B cell (primary cell): Measurements from ENCODE around the gene BBS5. TPM values are rescaled to one million over a fixed set of nuclear protein-coding genes. Genes with fewer than 3 reads are reported as not detected.

Experiments
- ATAC-seq: fragments of 200-7000 bp; cut with Tn5 transposase; one replicate; pipeline ENCODE4 v1.10.0; 2021; ENCODE audit warnings: low read depth, mild to moderate bottlenecking, moderate number of reproducible peaks, moderate library complexity
- CTCF ChIA-PET: fragments of 350-600 bp; sonication (Branson Sonifier 250); formaldehyde crosslinking; loops from one replicate; lab custom pipeline; 2021; ENCODE audit warnings: antibody characterized with exemption, inconsistent platforms; lab: Charles Lee
- POLR2A ChIA-PET: fragments of 350-600 bp; sonication (Branson Sonifier 250); formaldehyde crosslinking; loops from one replicate; lab custom pipeline; 2021; ENCODE audit warnings: antibody characterized with exemption; lab: Charles Lee
- DNase-seq: peaks from one replicate; pipeline ENCODE4 v3.0.0; 2013
- H2AFZ ChIP-seq: 2 replicates; pipeline ENCODE4 v1.6.1; 2012; ENCODE audit warnings: mild to moderate bottlenecking, low read depth, low read length; ENCODE audit not compliant: insufficient read depth, poor library complexity, severe bottlenecking
- H3K27ac ChIP-seq, 2 donors: 1 replicate in 1 of 2; 2 replicates in 1 of 2; pipeline ENCODE4 v1.5.1; 2012 to 2013; ENCODE audit warnings: low read length in 2 of 2, mild to moderate bottlenecking in 2 of 2, moderate library complexity in 1 of 2
- H3K27me3 ChIP-seq, 4 experiments: fragments of 200-600 bp in 1 of 4; sonication (generic) in 1 of 4; replicated peaks in 1 of 4; 1 replicate in 2 of 4; 2 replicates in 2 of 4; pipeline versions ENCODE4 v1.6.1 to v1.7.0; 2013 to 2016; ENCODE audit warnings: low read length in 3 of 4, mild to moderate bottlenecking in 2 of 4, mixed read lengths in 1 of 4, moderate library complexity in 1 of 4; ENCODE audit not compliant: insufficient read depth in 4 of 4, control insufficient read depth in 3 of 4; ENCODE audit errors: control extremely low read depth in 1 of 4
- H3K36me3 ChIP-seq, 2 experiments: replicated peaks in 1 of 2; 1 replicate in 1 of 2; 2 replicates in 1 of 2; pipeline versions ENCODE4 v1.6.1 to v1.7.1; 2013; ENCODE audit warnings: low read length in 1 of 2; ENCODE audit not compliant: insufficient read depth in 2 of 2, control insufficient read depth in 1 of 2; ENCODE audit errors: control extremely low read depth in 1 of 2, extremely low read depth in 1 of 2
- H3K4me1 ChIP-seq, 2 donors: fragments of 200-600 bp in 1 of 2; sonication (generic) in 1 of 2; 1 replicate in 1 of 2; 2 replicates in 1 of 2; pipeline versions ENCODE4 v1.5.1 to v1.6.1; 2013 to 2017; ENCODE audit warnings: low read length in 2 of 2; ENCODE audit not compliant: control insufficient read depth in 2 of 2, insufficient read depth in 2 of 2
- H3K4me2 ChIP-seq: replicated peaks from 2 replicates; pipeline ENCODE3; 2012; ENCODE audit warnings: mild to moderate bottlenecking, low read depth, low read length; ENCODE audit not compliant: poor library complexity, severe bottlenecking
- H3K4me3 ChIP-seq, 5 experiments: fragments of 200-600 bp in 1 of 5; sonication (generic) in 1 of 5; 1 replicate in 3 of 5; 2 replicates in 2 of 5; pipeline versions ENCODE4 v1.5.1 to v1.7.0; 2011 to 2016; ENCODE audit warnings: low read length in 4 of 5, mild to moderate bottlenecking in 4 of 5, low read depth in 2 of 5, control low read depth in 1 of 5, moderate library complexity in 1 of 5; ENCODE audit not compliant: insufficient read depth in 1 of 5; ENCODE audit errors: control extremely low read depth in 1 of 5, extremely low read depth in 1 of 5
- H3K79me2 ChIP-seq: fragments of 200-600 bp; sonication (generic); one replicate; pipeline ENCODE4 v1.6.0; 2016; ENCODE audit warnings: low read length; ENCODE audit not compliant: control insufficient read depth, insufficient read depth
- H3K9ac ChIP-seq: fragments of 200-600 bp; sonication (generic); 2 replicates; pipeline ENCODE4 v1.6.1; 2017; ENCODE audit warnings: mild to moderate bottlenecking, low read length, moderate library complexity
- H3K9me3 ChIP-seq, 3 donors: one replicate each; pipeline versions ENCODE4 v1.6.1 to v1.7.1; 2013; ENCODE audit warnings: low read length in 2 of 3; ENCODE audit not compliant: control insufficient read depth in 2 of 3, insufficient read depth in 1 of 3; ENCODE audit errors: control extremely low read depth in 1 of 3
- H4K20me1 ChIP-seq: 2 replicates; pipeline ENCODE4 v1.6.0; 2012; ENCODE audit warnings: mild to moderate bottlenecking, low read length; ENCODE audit not compliant: insufficient read depth, control insufficient read depth, poor library complexity, severe bottlenecking
- H3K27ac Mint-ChIP-seq: one replicate; pipeline ENCODE4 v1.8.0; 2021; ENCODE audit warnings: mixed read lengths
- H3K27me3 Mint-ChIP-seq: one replicate; pipeline ENCODE4 v1.8.0; 2021; ENCODE audit warnings: mixed read lengths
- H3K4me1 Mint-ChIP-seq: one replicate; pipeline ENCODE4 v1.8.0; 2021; ENCODE audit warnings: mixed read lengths
- H3K4me3 Mint-ChIP-seq: one replicate; pipeline ENCODE4 v1.8.0; 2021; ENCODE audit warnings: mixed read lengths
- H3K9me3 Mint-ChIP-seq: one replicate; pipeline ENCODE4 v1.8.0; 2022; ENCODE audit warnings: mixed read lengths; ENCODE audit not compliant: insufficient read depth
- CTCF ChIP-seq: fragments of 200-600 bp; IDR thresholded peaks from one replicate; pipeline ENCODE4 v1.8.0; 2022; ENCODE audit warnings: antibody characterized with exemption, mild to moderate bottlenecking
- EZH2 ChIP-seq: IDR thresholded peaks from 2 replicates; pipeline ENCODE4 v1.6.1; 2012; ENCODE audit warnings: borderline replicate concordance, low read depth, mild to moderate bottlenecking, moderate library complexity, low read length; ENCODE audit not compliant: insufficient read depth, poor library complexity, severe bottlenecking
- WGBS: methylation state at CpG from one replicate; pipeline ENCODE4 v1.1.5; 2013; ENCODE audit warnings: missing lambda C conversion rate; ENCODE audit not compliant: insufficient coverage; 5-methylcytosine and 5-hydroxymethylcytosine counted together
- intact Hi-C: fragments of 100-400 bp; cut with micrococcal nuclease; formaldehyde crosslinking; loops from one replicate; pipeline ENCODE4 v1.10.0; 2022
- polyA plus RNA-seq: library from polyadenylated mRNA; depleted of rRNA; stranded (reverse); fragments of >200 nt; gene quantifications from 2 replicates; pipeline ENCODE4 v1.2.3, GENCODE V29; 2012
- total RNA-seq, 2 donors: library from RNA; stranded (reverse); fragments of 120-200 nt in 1 of 2; gene quantifications; 1 replicate in 1 of 2; 2 replicates in 1 of 2; pipeline versions ENCODE4 v1.2.3 to v1.2.4, GENCODE V29; 2013 to 2022

Gene BBS5
- total and polyA plus RNA-seq, 2 donors (not counting 1 experiment from before 2014, with no cell fraction given): 0.76 to 2.1 TPM

- Histone ChIP-seq H3K4me1 (no peaks in the 10 kb centered on the region), H3K27me3 (no peaks in the 10 kb centered on the region), H3K36me3 (no peaks in the 10 kb centered on the region), H3K27ac (no peak overlapping the region), H3K9me3 (peaks cover 0 to 5% (median 0%) of the 10 kb centered on the region in 3 donors), H3K4me2 (no peak overlapping the region), H3K9ac (no peak overlapping the region), H3K4me3 (no peak overlapping the region), H4K20me1 (no peaks in the 10 kb centered on the region), H2AFZ (no peak overlapping the region), H3K79me2 (no peaks in the 10 kb centered on the region)
- H3K4me3 Mint-ChIP-seq: no peak overlapping the region
- TF ChIP-seq CTCF (no peak), EZH2 (no peak)
- ChIA-PET CTCF (no interaction called here), POLR2A (no interaction called here)
- no peak overlapping the region for H3K27ac Mint-ChIP-seq
- H3K9me3 Mint-ChIP-seq: no peaks in the 10 kb centered on the region
- H3K27me3 Mint-ChIP-seq: no peaks in the 10 kb centered on the region
- ATAC-seq (no peak), DNase-seq (no peak)
- H3K4me1 Mint-ChIP-seq: no peaks in the 10 kb centered on the region
- 98% methylated on average over 3 of the region's 8 CpGs for WGBS
- intact Hi-C loops: no loop called here
Measured at GRCh38 chr2:169509955-169510354, 30.7 kb downstream of the BBS5 start.

GRCh38 chr2:169510496-169510895 lies 31.2 kb downstream of the BBS5 start:
- Histone ChIP-seq H3K9ac (no peak overlapping the region), H3K4me2 (no peak overlapping the region), H3K36me3 (no peaks in the 10 kb centered on the region), H2AFZ (no peak overlapping the region), H3K79me2 (no peaks in the 10 kb centered on the region), H3K27me3 (no peaks in the 10 kb centered on the region), H3K9me3 (no peaks in the 10 kb centered on the region), H3K27ac (no peak overlapping the region), H3K4me1 (no peaks in the 10 kb centered on the region), H3K4me3 (no peak overlapping the region), H4K20me1 (no peaks in the 10 kb centered on the region)
- no peak for TF ChIP-seq CTCF
- no peak for TF ChIP-seq EZH2
- intact Hi-C loops: no loop called here
- Mint-ChIP-seq H3K4me1 (no peaks in the 10 kb centered on the region), H3K9me3 (no peaks in the 10 kb centered on the region), H3K4me3 (no peak overlapping the region), H3K27ac (no peak overlapping the region), H3K27me3 (no peaks in the 10 kb centered on the region)
- CTCF ChIA-PET: no interaction called here
- ATAC-seq (no peak), DNase-seq (no peak)
- WGBS: 100% methylated on average over 2 of the region's 4 CpGs
- POLR2A ChIA-PET: no interaction called here
